ENCODE results near the gene PKD2. TPM values are rescaled to one million over a fixed set of nuclear protein-coding genes. Genes with fewer than 3 reads are reported as not detected.

Gene PKD2
- total and polyA plus RNA-seq, 7 donors, result 1.4 to 123 (median 67.6) TPM

DNA sequence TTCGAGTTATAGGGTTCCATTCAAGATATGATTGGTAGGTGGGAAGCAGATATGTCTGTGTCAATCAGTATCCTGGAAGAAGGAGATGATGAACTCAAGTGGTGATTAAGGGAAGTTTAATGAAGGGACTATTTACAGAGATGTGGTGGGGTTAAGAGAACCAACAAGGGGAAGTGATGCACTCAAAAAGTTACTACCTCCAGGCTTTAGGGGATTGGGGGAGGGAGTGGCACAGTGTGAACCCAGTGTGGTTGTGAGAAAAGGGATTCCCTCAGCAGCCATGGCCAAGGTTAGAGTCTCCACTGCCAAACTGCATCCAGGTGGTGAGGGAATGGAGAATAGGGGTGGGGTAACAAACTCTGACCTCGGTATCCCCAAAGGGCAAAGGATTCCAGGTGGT is 27.9 kb downstream of the PKD2 start:
- no peaks in the 10 kb centered on the region for H3K9me3 ChIP-seq
- no peak for TF ChIP-seq EP300 (IDR thresholded peaks at IDR 0.05)
- TF ChIP-seq POLR2A (IDR thresholded peaks at IDR 0.05), result no peak
- TF ChIP-seq POLR2AphosphoS5 (IDR thresholded peaks at IDR 0.05), result no peak
- no peak overlapping the region for H3K27ac ChIP-seq
- WGBS, 2 donors, result 84 to 92% methylated on average over 2 of the region's 2 CpGs
- H3K4me3 ChIP-seq, result no peak overlapping the region
- peaks cover 0 to 6% (median under 1%) of the 10 kb centered on the region in 4 donors for H3K4me1 ChIP-seq
- peaks cover 11 to 74% (median 38%) of the 10 kb centered on the region in 4 donors for H3K36me3 ChIP-seq
- no peak for DNase-seq
- intact Hi-C loops (cut with DNase I), result no loop called here
- H3K27me3 ChIP-seq, result no peaks in the 10 kb centered on the region

DNA sequence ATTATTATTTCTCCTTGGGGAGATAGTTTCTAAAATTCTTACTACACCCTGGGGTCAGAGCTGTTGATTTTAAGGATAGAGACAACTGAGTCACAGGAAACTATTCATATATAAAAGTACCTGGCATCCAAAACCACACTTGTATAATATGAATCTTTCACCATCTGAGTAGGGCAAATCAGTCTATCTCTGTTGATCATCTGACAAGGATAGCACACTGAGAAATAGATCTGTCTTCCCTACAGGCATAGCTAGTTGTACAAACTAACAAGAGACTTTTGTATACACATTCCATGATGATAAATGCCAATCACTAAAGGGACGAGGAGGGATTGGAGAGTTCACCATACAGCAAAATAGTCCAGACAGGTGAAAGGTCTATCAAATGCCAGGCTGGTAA is 30.0 kb downstream of the PKD2 start:
- intact Hi-C loops (cut with DNase I), result no loop called here
- DNase-seq, result no peak
- TF ChIP-seq EP300 (IDR thresholded peaks at IDR 0.05) (no peak), POLR2AphosphoS5 (IDR thresholded peaks at IDR 0.05) (no peak)
- Histone ChIP-seq H3K4me3 (no peak overlapping the region), H3K36me3 (peaks cover 11 to 81% (median 51%) of the 10 kb centered on the region in 4 donors), H3K9me3 (no peaks in the 10 kb centered on the region), H3K27me3 (no peaks in the 10 kb centered on the region), H3K27ac (no peak overlapping the region), H3K4me1 (peaks cover 0 to 14% (median 2%) of the 10 kb centered on the region in 4 donors)
- 82 to 88% methylated on average over 1 of the region's 1 CpG for WGBS, 2 donors

DNA sequence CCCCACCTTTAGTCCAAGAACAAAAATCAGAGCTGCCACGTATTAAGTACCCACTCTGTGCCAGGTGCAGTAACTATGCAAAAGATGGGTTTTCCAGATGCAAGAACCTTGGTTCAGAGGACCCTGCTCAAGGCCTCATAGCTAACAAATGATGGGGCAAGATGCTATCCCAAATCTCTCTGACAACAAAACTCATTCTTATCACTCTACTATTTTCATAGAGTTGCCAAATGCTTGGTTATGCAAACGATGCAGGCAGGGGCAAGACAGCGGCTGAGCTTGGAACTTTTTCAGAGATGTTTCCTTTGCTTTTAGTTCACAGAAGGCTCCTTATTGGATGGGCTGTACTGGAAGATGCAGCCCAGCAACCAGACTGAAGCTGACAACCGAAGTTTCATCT is 30.5 kb downstream of the PKD2 start:
- intact Hi-C loops (cut with DNase I), result no loop called here
- no peaks in the 10 kb centered on the region for H3K27me3 ChIP-seq
- H3K4me3 ChIP-seq, result no peak overlapping the region
- peaks cover 12 to 81% (median 53%) of the 10 kb centered on the region in 4 donors for H3K36me3 ChIP-seq
- no peak overlapping the region for H3K27ac ChIP-seq
- H3K9me3 ChIP-seq, result no peaks in the 10 kb centered on the region
- no peak for DNase-seq
- 89 to 93% methylated on average over 4 of the region's 4 CpGs for WGBS, 2 donors
- H3K4me1 ChIP-seq, result peaks cover 0 to 17% (median 2%) of the 10 kb centered on the region in 4 donors
- TF ChIP-seq POLR2A (IDR thresholded peaks at IDR 0.05) (no peak), CTCF (IDR thresholded peaks at IDR 0.05) (no peak), EP300 (IDR thresholded peaks at IDR 0.05) (no peak), POLR2AphosphoS5 (IDR thresholded peaks at IDR 0.05) (no peak)

GRCh38 chr4:88040707-88041106 is 33.3 kb downstream of the PKD2 start:
- Histone ChIP-seq H3K27me3 (no peaks in the 10 kb centered on the region), H3K9me3 (no peaks in the 10 kb centered on the region), H3K36me3 (peaks cover 29 to 99% (median 63%) of the 10 kb centered on the region in 4 donors), H3K4me3 (no peak overlapping the region), H3K4me1 (peaks cover 0 to 13% (median 2%) of the 10 kb centered on the region in 4 donors), H3K27ac (peak overlapping the region in 1 of 4 donors; percentile 32)
- intact Hi-C loops (cut with DNase I), result no loop called here
- TF ChIP-seq EP300 (IDR thresholded peaks at IDR 0.05), result no peak
- TF ChIP-seq CTCF (IDR thresholded peaks at IDR 0.05), result no peak
- no peak for TF ChIP-seq POLR2AphosphoS5 (IDR thresholded peaks at IDR 0.05)
- TF ChIP-seq POLR2A (IDR thresholded peaks at IDR 0.05), result no peak
- 88 to 90% methylated on average over 3 of the region's 3 CpGs for WGBS, 2 donors
- DNase-seq, result no peak

DNA sequence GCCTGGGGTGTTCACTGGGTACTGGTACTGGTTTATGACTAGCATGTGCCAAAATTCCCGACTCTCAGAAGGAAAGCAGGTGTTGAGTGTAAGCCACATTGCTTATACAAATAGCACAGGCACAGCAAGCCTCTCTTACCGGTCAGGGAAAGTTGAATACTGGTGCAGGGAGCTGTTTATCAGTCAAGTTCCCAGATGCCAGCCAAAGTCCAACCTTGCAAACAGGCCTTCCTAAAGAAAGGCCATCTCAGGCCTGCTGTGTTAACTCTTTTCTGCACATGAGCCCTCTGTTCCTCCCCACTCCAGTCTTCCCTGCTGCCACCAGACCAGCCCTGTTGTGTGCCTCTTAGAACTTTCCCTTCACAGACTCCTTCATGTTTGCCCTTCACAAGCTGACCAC is 34.2 kb downstream of the PKD2 start:
- WGBS, 2 donors, result 19 to 72% methylated on average over 2 of the region's 2 CpGs
- TF ChIP-seq EP300 (IDR thresholded peaks at IDR 0.05), result no peak
- no peak for TF ChIP-seq POLR2A (IDR thresholded peaks at IDR 0.05)
- TF ChIP-seq CTCF (IDR thresholded peaks at IDR 0.05), result no peak
- TF ChIP-seq POLR2AphosphoS5 (IDR thresholded peaks at IDR 0.05), result no peak
- peaks cover 0 to 13% (median 2%) of the 10 kb centered on the region in 4 donors for H3K4me1 ChIP-seq
- H3K27me3 ChIP-seq, result no peaks in the 10 kb centered on the region
- H3K36me3 ChIP-seq, result peaks cover 29 to 99% (median 63%) of the 10 kb centered on the region in 4 donors
- H3K27ac ChIP-seq, result peak overlapping the region in 1 of 4 donors; percentile 32
- intact Hi-C loops (cut with DNase I), result no loop called here
- H3K9me3 ChIP-seq, result no peaks in the 10 kb centered on the region
- no peak overlapping the region for H3K4me3 ChIP-seq
- DNase-seq, result no peak

DNA sequence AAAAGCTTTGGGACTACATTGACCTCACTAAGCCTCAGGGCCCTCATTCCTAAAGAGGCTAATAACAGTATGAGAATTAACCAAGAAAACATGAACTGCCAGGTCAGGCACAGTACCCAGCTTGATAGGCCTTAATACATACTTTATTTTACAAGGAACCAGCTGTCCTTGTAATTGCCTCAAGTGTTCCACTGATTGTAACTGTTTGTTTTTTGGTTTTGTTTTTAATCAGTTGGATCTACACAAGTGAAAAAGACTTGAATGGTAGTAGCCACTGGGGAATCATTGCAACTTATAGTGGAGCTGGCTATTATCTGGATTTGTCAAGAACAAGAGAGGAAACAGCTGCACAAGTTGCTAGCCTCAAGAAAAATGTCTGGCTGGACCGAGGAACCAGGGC is 35.6 kb downstream of the PKD2 start:
- no peak overlapping the region for H3K4me3 ChIP-seq
- H3K27ac ChIP-seq, result peak overlapping the region in 1 of 4 donors; percentile 15
- no peaks in the 10 kb centered on the region for H3K9me3 ChIP-seq
- H3K4me1 ChIP-seq, result peaks cover 0 to 13% (median 2%) of the 10 kb centered on the region in 4 donors
- no peak for DNase-seq
- TF ChIP-seq CTCF (IDR thresholded peaks at IDR 0.05) (no peak), POLR2A (IDR thresholded peaks at IDR 0.05) (no peak), POLR2AphosphoS5 (IDR thresholded peaks at IDR 0.05) (no peak), EP300 (IDR thresholded peaks at IDR 0.05) (no peak)
- H3K36me3 ChIP-seq, result peaks cover 29 to 99% (median 57%) of the 10 kb centered on the region in 4 donors
- H3K27me3 ChIP-seq, result no peaks in the 10 kb centered on the region
- 63 to 75% methylated on average over 1 of the region's 1 CpG for WGBS, 2 donors
- intact Hi-C loops (cut with DNase I), result no loop called here

All from sigmoid colon (tissue), 7 donors.